GM23248 (cell line): ENCODE results near the gene CACNG5.

Source experiments
- EZH2 ChIP-seq: fragments of 200-600 bp; sonication (generic); IDR thresholded peaks from 2 replicates; pipeline ENCODE4 v1.6.1; 2018; ENCODE audit warnings: antibody characterized with exemption, mild to moderate bottlenecking; ENCODE audit not compliant: insufficient read depth, poor library complexity, severe bottlenecking
- EZH2phosphoT487 ChIP-seq: fragments of 200-600 bp; sonication (generic); IDR thresholded peaks from 2 replicates; pipeline ENCODE4 v1.6.1; 2018; ENCODE audit warnings: antibody characterized with exemption, moderate library complexity, mild to moderate bottlenecking, low read depth; ENCODE audit not compliant: insufficient read depth

DNA sequence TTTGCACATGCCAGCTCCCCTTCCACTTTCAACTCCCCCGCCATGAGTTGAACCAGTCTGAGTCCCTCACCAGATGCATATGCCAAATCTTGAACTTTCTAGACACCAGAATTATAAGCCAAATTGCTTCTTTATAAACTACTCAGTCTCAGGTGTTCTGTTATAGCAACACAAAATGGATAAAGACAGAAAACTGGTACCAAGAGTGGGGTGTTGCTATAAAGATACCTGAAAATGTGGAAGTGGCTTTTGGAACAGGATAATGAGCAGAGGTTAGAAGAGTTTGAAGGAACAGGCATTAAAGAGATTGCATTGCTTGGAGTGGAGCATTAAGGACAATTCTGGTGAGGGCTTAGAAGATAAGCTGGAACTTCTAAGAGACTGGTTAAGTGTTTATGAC, 17.2 kb upstream of the CACNG5 start:
- TF ChIP-seq EZH2 (no peak), EZH2phosphoT487 (no peak)
